ENCODE results near the gene MED23.
"Not testable (repeated sequence)": the region's sequence is repeated elsewhere in the genome, so short reads cannot be mapped to it uniquely, and the experiment has no call there.

MED23 gene

GRCh38 chr6:131574686-131575085, 53.4 kb downstream of the MED23 start:
- DNase-seq (ENCODE audit: low read depth), result no peak

- no peak for DNase-seq (ENCODE audit: low read depth)
Observed at GRCh38 chr6:131574133-131574532, 53.9 kb downstream of the MED23 start.

- DNase-seq (ENCODE audit: low read depth), result no peak
Observed at GRCh38 chr6:131572686-131573415, 55.2 kb downstream of the MED23 start, which contains the start of gene ARG1. Gene ARG1 (plus strand): TSS chr6:131573226. CDS start chr6:131573283, 57 bp downstream.

GRCh38 chr6:131568726-131569125, 59.3 kb downstream of the MED23 start:
- no peak for DNase-seq (ENCODE audit: low read depth)

- DNase-seq (ENCODE audit: low read depth), result no peak
Observed at GRCh38 chr6:131565056-131565455, 63.0 kb downstream of the MED23 start.

GRCh38 chr6:131561925-131562707, 65.9 kb downstream of the MED23 start:
- no peak for DNase-seq (ENCODE audit: low read depth)

GRCh38 chr6:131558922-131559321, 69.1 kb downstream of the MED23 start:
- DNase-seq (ENCODE audit: low read depth), result no peak

GRCh38 chr6:131555992-131556391, 72.0 kb downstream of the MED23 start:
- no peak for DNase-seq (ENCODE audit: low read depth)

- no peak for DNase-seq (ENCODE audit: low read depth)
Observed at GRCh38 chr6:131552572-131552971, 75.5 kb downstream of the MED23 start.

GRCh38 chr6:131551902-131552301, 76.1 kb downstream of the MED23 start:
- DNase-seq (ENCODE audit: low read depth), result no peak

- no peak for DNase-seq (ENCODE audit: low read depth)
Observed at GRCh38 chr6:131549811-131550210, 78.2 kb downstream of the MED23 start.

- DNase-seq (ENCODE audit: low read depth), result no peak
Observed at GRCh38 chr6:131548441-131548840, 79.6 kb downstream of the MED23 start.

GRCh38 chr6:131547488-131547887, 80.6 kb downstream of the MED23 start:
- no peak for DNase-seq (ENCODE audit: low read depth)

- no peak for DNase-seq (ENCODE audit: low read depth)
Observed at GRCh38 chr6:131545317-131545716, 82.7 kb downstream of the MED23 start.

GRCh38 chr6:131538615-131539014, 89.4 kb downstream of the MED23 start:
- not testable (repeated sequence) for DNase-seq (ENCODE audit: low read depth)

- DNase-seq (ENCODE audit: low read depth), result peak; percentile 26
Observed at GRCh38 chr6:131532580-131533039, 95.4 kb downstream of the MED23 start.

- not testable (repeated sequence) for DNase-seq (ENCODE audit: low read depth)
Observed at GRCh38 chr6:131531681-131532080, 96.4 kb downstream of the MED23 start.

- not testable (repeated sequence) for DNase-seq (ENCODE audit: low read depth)
Observed at GRCh38 chr6:131530936-131531335, 97.1 kb downstream of the MED23 start.

- DNase-seq (ENCODE audit: low read depth), result no peak
Observed at GRCh38 chr6:131524695-131525336, 103.2 kb downstream of the MED23 start.

GRCh38 chr6:131523988-131524673, 103.9 kb downstream of the MED23 start:
- no peak for DNase-seq (ENCODE audit: low read depth)

All from stimulated activated CD4-positive, alpha-beta T cell treated with anti-CD3 and anti-CD28 coated beads, Interleukin-2, amount 100 ng/mL, for 4 hours (primary cell).